ENCODE data around the gene ZBTB8A. TPM values are rescaled to one million over a fixed set of nuclear protein-coding genes. Genes with fewer than 3 reads are reported as not detected.

ZBTB8A gene
- total RNA-seq, 1 donor from 2014 or later = 15.9 TPM

DNA sequence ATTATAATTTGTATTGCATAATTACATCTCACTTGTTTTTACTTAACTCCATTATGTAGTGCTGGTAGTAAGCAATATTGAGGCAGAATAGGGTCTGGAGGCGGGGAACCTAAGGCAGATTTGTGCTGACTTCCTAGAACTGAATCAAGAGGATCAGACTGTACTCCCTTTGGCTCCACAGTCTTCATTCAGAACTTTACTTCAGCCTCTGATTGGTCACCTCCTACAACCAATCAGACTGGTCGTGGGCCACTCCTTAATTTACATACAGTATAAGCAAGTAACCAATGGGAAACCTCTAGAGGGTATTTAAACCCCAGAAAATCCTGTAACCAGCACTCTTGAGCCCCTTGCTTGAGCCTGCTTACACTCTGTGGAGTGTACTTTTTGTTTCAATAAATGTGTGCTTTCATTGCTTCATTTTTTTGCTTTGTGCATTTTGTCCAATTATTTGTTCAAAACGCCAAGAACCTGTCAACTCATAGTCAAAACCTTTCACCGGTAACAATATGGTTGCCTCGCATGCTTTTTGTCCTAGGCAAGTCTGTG lies 79.5 kb downstream of the ZBTB8A start:
- Histone ChIP-seq H3K4me3 (no peak overlapping the region), H3K4me1 (no peaks in the 10 kb centered on the region), H3F3A (ENCODE audit: low read depth) (peaks cover 3% of the 10 kb centered on the region), H3K9ac (no peak overlapping the region), H3K36me3 (peaks cover 4% of the 10 kb centered on the region), H3K27me3 (no peaks in the 10 kb centered on the region), H3K4me2 (no peak overlapping the region), H4K20me1 (ENCODE audit: low read depth) (no peaks in the 10 kb centered on the region), H3K79me2 (ENCODE audit: low read depth) (no peaks in the 10 kb centered on the region), H2AFZ (replicated peaks) (no peak overlapping the region), H3K9me3 (ENCODE audit: low read depth) (no peaks in the 10 kb centered on the region), H3K27ac (no peak overlapping the region)
- Mint-ChIP-seq H3K27me3 (ENCODE audit: insufficient read depth, low read depth) (no peaks in the 10 kb centered on the region), H3K27ac (no peak overlapping the region), H3K9me3 (no peaks in the 10 kb centered on the region), H3K36me3 (peaks cover 11% of the 10 kb centered on the region), H3K4me3 (no peak overlapping the region), H3K4me1 (no peaks in the 10 kb centered on the region)
- no peak for DNase-seq (ENCODE audit: low spot score)
- TF ChIP-seq, protein P1, sequence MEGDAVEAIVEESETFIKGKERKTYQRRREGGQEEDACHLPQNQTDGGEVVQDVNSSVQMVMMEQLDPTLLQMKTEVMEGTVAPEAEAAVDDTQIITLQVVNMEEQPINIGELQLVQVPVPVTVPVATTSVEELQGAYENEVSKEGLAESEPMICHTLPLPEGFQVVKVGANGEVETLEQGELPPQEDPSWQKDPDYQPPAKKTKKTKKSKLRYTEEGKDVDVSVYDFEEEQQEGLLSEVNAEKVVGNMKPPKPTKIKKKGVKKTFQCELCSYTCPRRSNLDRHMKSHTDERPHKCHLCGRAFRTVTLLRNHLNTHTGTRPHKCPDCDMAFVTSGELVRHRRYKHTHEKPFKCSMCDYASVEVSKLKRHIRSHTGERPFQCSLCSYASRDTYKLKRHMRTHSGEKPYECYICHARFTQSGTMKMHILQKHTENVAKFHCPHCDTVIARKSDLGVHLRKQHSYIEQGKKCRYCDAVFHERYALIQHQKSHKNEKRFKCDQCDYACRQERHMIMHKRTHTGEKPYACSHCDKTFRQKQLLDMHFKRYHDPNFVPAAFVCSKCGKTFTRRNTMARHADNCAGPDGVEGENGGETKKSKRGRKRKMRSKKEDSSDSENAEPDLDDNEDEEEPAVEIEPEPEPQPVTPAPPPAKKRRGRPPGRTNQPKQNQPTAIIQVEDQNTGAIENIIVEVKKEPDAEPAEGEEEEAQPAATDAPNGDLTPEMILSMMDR (IDR thresholded peaks at IDR 0.05) = no peak
- no peak for TF ChIP-seq EZH2 (IDR thresholded peaks at IDR 0.05)
- no peak for TF ChIP-seq EZH2phosphoT487 (IDR thresholded peaks at IDR 0.05)

GRCh38 chr1:32619701-32620485 lies 80.7 kb downstream of the ZBTB8A start:
- DNase-seq (ENCODE audit: low spot score) = no peak
- H3F3A ChIP-seq (ENCODE audit: low read depth) = peaks cover 3% of the 10 kb centered on the region
- H3K27ac Mint-ChIP-seq = peak overlapping the region; percentile 8
- no peak overlapping the region for H3K27ac ChIP-seq
- H3K36me3 ChIP-seq = peaks cover 4% of the 10 kb centered on the region
- H4K20me1 ChIP-seq (ENCODE audit: low read depth) = no peaks in the 10 kb centered on the region
- no peak overlapping the region for H3K4me3 Mint-ChIP-seq
- no peaks in the 10 kb centered on the region for H3K27me3 ChIP-seq
- TF ChIP-seq, protein P1 (IDR thresholded peaks at IDR 0.05) = no peak
- TF ChIP-seq EZH2phosphoT487 (IDR thresholded peaks at IDR 0.05) (no peak), EZH2 (IDR thresholded peaks at IDR 0.05) (no peak)
- H3K4me3 ChIP-seq = no peak overlapping the region
- H3K9me3 Mint-ChIP-seq = no peaks in the 10 kb centered on the region
- no peaks in the 10 kb centered on the region for H3K9me3 ChIP-seq (ENCODE audit: low read depth)
- H3K27me3 Mint-ChIP-seq (ENCODE audit: insufficient read depth, low read depth) = no peaks in the 10 kb centered on the region
- H3K4me1 Mint-ChIP-seq = no peaks in the 10 kb centered on the region
- no peaks in the 10 kb centered on the region for H3K79me2 ChIP-seq (ENCODE audit: low read depth)
- no peak overlapping the region for H3K4me2 ChIP-seq
- no peaks in the 10 kb centered on the region for H3K4me1 ChIP-seq
- H2AFZ ChIP-seq (replicated peaks) = no peak overlapping the region
- no peak overlapping the region for H3K9ac ChIP-seq
- peaks cover 11% of the 10 kb centered on the region for H3K36me3 Mint-ChIP-seq

GRCh38 chr1:32622205-32622604 lies 83.0 kb downstream of the ZBTB8A start:
- no peaks in the 10 kb centered on the region for H3K9me3 ChIP-seq (ENCODE audit: low read depth)
- peaks cover 4% of the 10 kb centered on the region for H3K36me3 ChIP-seq
- H3K9ac ChIP-seq = no peak overlapping the region
- H3K4me3 Mint-ChIP-seq = no peak overlapping the region
- H3K36me3 Mint-ChIP-seq = peaks cover 11% of the 10 kb centered on the region
- H3K4me3 ChIP-seq = no peak overlapping the region
- no peak for TF ChIP-seq EZH2 (IDR thresholded peaks at IDR 0.05)
- TF ChIP-seq, protein P1 (IDR thresholded peaks at IDR 0.05) = no peak
- H3K4me1 ChIP-seq = no peaks in the 10 kb centered on the region
- no peak overlapping the region for H3K27ac Mint-ChIP-seq
- H3K4me2 ChIP-seq = no peak overlapping the region
- DNase-seq (ENCODE audit: low spot score) = no peak
- no peaks in the 10 kb centered on the region for H3K27me3 Mint-ChIP-seq (ENCODE audit: insufficient read depth, low read depth)
- H4K20me1 ChIP-seq (ENCODE audit: low read depth) = no peaks in the 10 kb centered on the region
- no peak overlapping the region for H3K27ac ChIP-seq
- H3K79me2 ChIP-seq (ENCODE audit: low read depth) = no peaks in the 10 kb centered on the region
- no peaks in the 10 kb centered on the region for H3K9me3 Mint-ChIP-seq
- no peak overlapping the region for H2AFZ ChIP-seq (replicated peaks)
- H3F3A ChIP-seq (ENCODE audit: low read depth) = peaks cover 3% of the 10 kb centered on the region
- no peaks in the 10 kb centered on the region for H3K4me1 Mint-ChIP-seq
- H3K27me3 ChIP-seq = no peaks in the 10 kb centered on the region

Data from neural progenitor cell (in vitro differentiated cells).